CD4-positive, alpha-beta memory T cell (primary cell): ENCODE data around the gene WIPF3. TPM values are rescaled to one million over a fixed set of nuclear protein-coding genes. Genes with fewer than 3 reads are reported as not detected.

Experiments used
- CTCF ChIA-PET: fragments of 350-600 bp; sonication (Branson Sonifier 250); formaldehyde crosslinking; loops from one replicate; lab custom pipeline; 2021; ENCODE audit warnings: inconsistent platforms; ENCODE audit not compliant: partially characterized antibody; lab: Charles Lee
- POLR2A ChIA-PET: fragments of 350-600 bp; sonication (Branson Sonifier 250); formaldehyde crosslinking; loops from one replicate; lab custom pipeline; 2021; ENCODE audit not compliant: partially characterized antibody; lab: Charles Lee
- DNase-seq, 5 donors: peaks; one replicate each; pipeline versions ENCODE4 v3.0.0 to v3.0.0-alpha.2; 2020 to 2022; ENCODE audit warnings: mixed read lengths in 1 of 5
- H3K27ac ChIP-seq: one replicate; pipeline ENCODE4 v1.7.0; 2013; ENCODE audit warnings: low read depth, low read length
- H3K27me3 ChIP-seq: 2 replicates; pipeline ENCODE4 v1.7.0; 2013; ENCODE audit warnings: mild to moderate bottlenecking, low read length, moderate library complexity; ENCODE audit not compliant: insufficient read depth
- H3K36me3 ChIP-seq: 2 replicates; pipeline ENCODE4 v1.7.0; 2013; ENCODE audit warnings: mild to moderate bottlenecking, low read length, moderate library complexity; ENCODE audit not compliant: insufficient read depth
- H3K4me1 ChIP-seq: 2 replicates; pipeline ENCODE4 v1.7.0; 2013; ENCODE audit warnings: mild to moderate bottlenecking, low read length, moderate library complexity; ENCODE audit not compliant: insufficient read depth
- H3K4me3 ChIP-seq, 2 donors: one replicate each; pipeline ENCODE4 v1.7.0; 2013; ENCODE audit warnings: low read length in 2 of 2, mild to moderate bottlenecking in 1 of 2
- H3K9me3 ChIP-seq, 2 donors: one replicate each; pipeline ENCODE4 v1.7.0; 2013; ENCODE audit warnings: low read length in 2 of 2, control low read depth in 1 of 2; ENCODE audit not compliant: control insufficient read depth in 1 of 2
- H3K27ac Mint-ChIP-seq, 7 donors: one replicate each; pipeline ENCODE4 v1.8.0; 2020 to 2021; ENCODE audit warnings: mixed read lengths in 7 of 7, mild to moderate bottlenecking in 6 of 7, inconsistent platforms in 3 of 7, moderate library complexity in 3 of 7
- H3K27me3 Mint-ChIP-seq, 2 donors: one replicate each; pipeline ENCODE4 v1.8.0; 2020 to 2021; ENCODE audit warnings: mixed read lengths in 2 of 2
- H3K36me3 Mint-ChIP-seq, 2 donors: one replicate each; pipeline ENCODE4 v1.8.0; 2020 to 2021; ENCODE audit warnings: mixed read lengths in 2 of 2, inconsistent platforms in 1 of 2, mild to moderate bottlenecking in 1 of 2
- H3K4me1 Mint-ChIP-seq, 4 donors: one replicate each; pipeline ENCODE4 v1.8.0; 2020 to 2021; ENCODE audit warnings: mixed read lengths in 4 of 4, mild to moderate bottlenecking in 1 of 4
- H3K4me3 Mint-ChIP-seq, 8 donors: one replicate each; pipeline ENCODE4 v1.8.0; 2020 to 2021; ENCODE audit warnings: mixed read lengths in 8 of 8, mild to moderate bottlenecking in 7 of 8, moderate library complexity in 6 of 8, inconsistent platforms in 3 of 8
- H3K9me3 Mint-ChIP-seq, 8 donors: one replicate each; pipeline ENCODE4 v1.8.0; 2020 to 2021; ENCODE audit warnings: mixed read lengths in 8 of 8, mild to moderate bottlenecking in 5 of 8, inconsistent platforms in 3 of 8, moderate library complexity in 1 of 8
- intact Hi-C: fragments of 100-400 bp; cut with micrococcal nuclease; formaldehyde crosslinking; loops from one replicate; pipeline ENCODE4 v1.15.1; 2023
- polyA plus RNA-seq, 2 donors: library from polyadenylated mRNA; unstranded; fragments of 300-500 nt; fragmentation: Illumina TruSeq; gene quantifications; one replicate each; pipeline ENCODE4 v1.2.3, GENCODE V29; 2021
- total RNA-seq, 2 experiments: library from RNA; stranded (reverse); gene quantifications; one replicate each; pipeline ENCODE4 v1.2.3, GENCODE V29; 2021

Gene WIPF3
- total and polyA plus RNA-seq, 4 experiments from 2014 or later: not detected

GRCh38 chr7:29896685-29897411 is 90.5 kb downstream of the WIPF3 start:
- Mint-ChIP-seq H3K9me3 (peaks cover 3 to 24% (median 6%) of the 10 kb centered on the region in 8 donors), H3K4me1 (no peaks in the 10 kb centered on the region), H3K27me3 (peaks cover 21 to 31% of the 10 kb centered on the region in 2 donors), H3K36me3 (no peaks in the 10 kb centered on the region), H3K27ac (no peak overlapping the region), H3K4me3 (no peak overlapping the region)
- H3K4me1 ChIP-seq: no peaks in the 10 kb centered on the region
- no peaks in the 10 kb centered on the region for H3K27me3 ChIP-seq
- H3K36me3 ChIP-seq: no peaks in the 10 kb centered on the region
- ChIA-PET CTCF (no interaction called here), POLR2A (no interaction called here)
- no peak overlapping the region for H3K27ac ChIP-seq
- H3K9me3 ChIP-seq: no peaks in the 10 kb centered on the region
- intact Hi-C loops: no loop called here
- DNase-seq: no peak
- H3K4me3 ChIP-seq: no peak overlapping the region

DNA sequence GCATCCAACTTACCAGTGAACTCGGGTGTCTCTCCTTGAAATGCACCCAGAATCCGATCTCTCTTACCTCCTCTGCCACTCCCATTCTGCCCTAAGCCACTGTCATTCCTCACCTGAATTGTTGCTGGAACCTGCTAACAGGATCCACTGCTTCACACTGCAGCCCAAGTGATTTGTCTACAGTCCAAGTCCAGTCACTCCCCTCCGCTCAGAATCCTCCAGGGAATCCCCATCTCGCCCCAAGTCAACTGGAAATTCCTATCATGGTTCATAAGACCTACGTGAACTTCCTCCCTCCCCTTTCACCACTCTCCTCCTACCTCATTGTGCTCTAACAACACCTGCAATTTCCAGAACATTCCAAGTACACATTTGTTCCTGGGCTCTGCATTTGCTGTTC is 92.0 kb downstream of the WIPF3 start:
- peaks cover 24 to 32% of the 10 kb centered on the region in 2 donors for H3K27me3 Mint-ChIP-seq

GRCh38 chr7:29900745-29901144 is 94.4 kb downstream of the WIPF3 start:
- POLR2A ChIA-PET: no interaction called here
- Mint-ChIP-seq H3K27me3 (peaks cover 25 to 27% of the 10 kb centered on the region in 2 donors), H3K4me3 (no peak overlapping the region), H3K27ac (no peak overlapping the region), H3K4me1 (no peaks in the 10 kb centered on the region), H3K36me3 (peaks cover 2 to 4% of the 10 kb centered on the region in 2 donors), H3K9me3 (peaks cover 0 to 38% (median 18%) of the 10 kb centered on the region in 8 donors)
- CTCF ChIA-PET: no interaction called here
- Histone ChIP-seq H3K4me1 (no peaks in the 10 kb centered on the region), H3K9me3 (no peaks in the 10 kb centered on the region), H3K4me3 (no peak overlapping the region), H3K27ac (no peak overlapping the region), H3K27me3 (no peaks in the 10 kb centered on the region), H3K36me3 (no peaks in the 10 kb centered on the region)
- intact Hi-C loops: no loop called here
- DNase-seq: no peak

More for the DNA sequence above, 92.0 kb downstream of the WIPF3 start:
- intact Hi-C loops: no loop called here
- no peaks in the 10 kb centered on the region for H3K36me3 ChIP-seq
- peaks cover 0 to under 1% of the 10 kb centered on the region in 2 donors for H3K36me3 Mint-ChIP-seq
- ChIA-PET CTCF (no interaction called here), POLR2A (no interaction called here)
- DNase-seq: no peak
- no peak overlapping the region for H3K27ac ChIP-seq
- H3K27ac Mint-ChIP-seq: no peak overlapping the region
- no peak overlapping the region for H3K4me3 Mint-ChIP-seq
- H3K9me3 Mint-ChIP-seq: peaks cover 3 to 24% (median 6%) of the 10 kb centered on the region in 8 donors
- no peaks in the 10 kb centered on the region for H3K4me1 Mint-ChIP-seq
- H3K27me3 ChIP-seq: no peaks in the 10 kb centered on the region
- no peaks in the 10 kb centered on the region for H3K9me3 ChIP-seq
- H3K4me3 ChIP-seq: no peak overlapping the region
- H3K4me1 ChIP-seq: no peaks in the 10 kb centered on the region

DNA sequence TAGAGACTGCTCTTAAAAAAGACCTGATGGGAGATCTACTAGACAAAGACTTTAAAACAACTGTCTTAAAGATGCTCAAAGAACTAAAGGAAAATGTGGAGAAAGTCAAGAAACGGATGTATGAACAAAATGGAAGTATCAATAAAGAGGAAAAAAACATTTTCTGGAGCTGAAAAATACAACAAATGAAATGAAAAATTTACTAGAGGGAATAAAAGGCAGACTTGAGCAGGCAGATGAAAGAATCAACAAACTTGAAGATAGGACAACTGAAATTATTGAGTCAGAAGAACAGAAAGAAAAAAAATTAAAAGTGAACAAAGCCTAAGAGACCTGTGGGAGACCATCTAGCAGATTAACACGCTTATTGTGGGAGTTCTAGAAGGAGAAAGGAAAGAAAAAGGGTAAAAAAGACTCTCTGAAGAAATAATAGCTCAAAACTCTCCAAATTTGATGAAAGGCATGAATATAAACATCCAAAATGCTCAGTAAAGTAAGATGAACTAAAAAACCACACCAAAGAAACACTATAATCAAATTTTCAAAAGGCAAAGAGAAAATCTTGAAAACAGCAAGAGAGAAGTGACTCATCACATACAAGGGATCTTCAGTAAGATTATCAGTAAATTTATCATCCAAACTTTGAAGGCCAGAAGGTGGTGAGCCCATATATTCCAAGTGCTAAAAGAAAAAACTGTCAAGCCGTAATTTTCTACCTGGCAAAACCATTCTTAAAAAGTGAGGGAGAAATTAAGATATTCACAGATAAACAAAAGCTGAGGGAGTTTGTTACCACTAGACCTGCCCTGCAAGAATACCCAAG is 100.1 kb downstream of the WIPF3 start:
- no peak for DNase-seq
- Histone ChIP-seq H3K27me3 (no peaks in the 10 kb centered on the region), H3K36me3 (no peaks in the 10 kb centered on the region), H3K27ac (no peak overlapping the region), H3K9me3 (peaks cover 0 to 9% of the 10 kb centered on the region in 2 donors), H3K4me3 (no peak overlapping the region), H3K4me1 (no peaks in the 10 kb centered on the region)
- Mint-ChIP-seq H3K4me1 (no peaks in the 10 kb centered on the region), H3K27ac (no peak overlapping the region), H3K4me3 (no peak overlapping the region), H3K36me3 (peaks cover 4 to 12% of the 10 kb centered on the region in 2 donors), H3K9me3 (peaks cover 11 to 45% (median 37%) of the 10 kb centered on the region in 8 donors), H3K27me3 (peaks cover 22 to 24% of the 10 kb centered on the region in 2 donors)
- CTCF ChIA-PET: interaction anchor here (0.6 to 2.1 kb wide), 3 partner anchors 15 to 28 kb away, joined by 3 to 14 read pairs (median 4); no protein-coding TSS in a partner anchor
- POLR2A ChIA-PET: no interaction called here
- intact Hi-C loops: no loop called here

DNA sequence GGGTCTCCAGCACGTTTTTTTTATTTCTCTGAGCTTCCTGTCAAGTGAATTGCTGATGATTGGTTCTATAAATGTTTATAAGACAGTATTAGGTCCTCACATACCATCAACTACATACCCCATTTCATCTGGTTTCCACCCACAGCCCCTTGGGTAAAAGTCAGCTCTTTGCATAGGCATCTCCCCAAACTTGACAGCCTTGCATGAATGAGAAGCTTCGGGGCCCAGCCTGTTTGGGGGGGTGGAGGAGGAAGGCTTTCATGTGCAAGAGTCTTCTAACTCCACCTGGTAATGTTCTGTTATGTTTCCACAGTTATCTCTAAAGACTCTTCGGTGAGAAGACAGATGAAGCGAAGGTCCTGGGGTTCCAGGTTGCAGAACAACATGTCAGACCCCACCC is 107.9 kb downstream of the WIPF3 start:
- H3K27me3 Mint-ChIP-seq: peaks cover 20% of the 10 kb centered on the region in 2 donors
- H3K27me3 ChIP-seq: no peaks in the 10 kb centered on the region

GRCh38 chr7:29915481-29916215 is 109.3 kb downstream of the WIPF3 start:
- Histone ChIP-seq H3K4me3 (no peak overlapping the region), H3K9me3 (no peaks in the 10 kb centered on the region), H3K27ac (no peak overlapping the region), H3K4me1 (no peaks in the 10 kb centered on the region), H3K36me3 (no peaks in the 10 kb centered on the region), H3K27me3 (no peaks in the 10 kb centered on the region)
- Mint-ChIP-seq H3K36me3 (no peaks in the 10 kb centered on the region), H3K27me3 (peaks cover 14 to 16% of the 10 kb centered on the region in 2 donors), H3K9me3 (peaks cover 0 to 3% (median 0%) of the 10 kb centered on the region in 8 donors), H3K4me1 (no peaks in the 10 kb centered on the region), H3K4me3 (no peak overlapping the region), H3K27ac (no peak overlapping the region)
- DNase-seq: no peak
- intact Hi-C loops: no loop called here
- ChIA-PET CTCF (no interaction called here), POLR2A (no interaction called here)

More for the DNA sequence above, 107.9 kb downstream of the WIPF3 start:
- H3K27ac Mint-ChIP-seq: no peak overlapping the region
- no peaks in the 10 kb centered on the region for H3K4me1 Mint-ChIP-seq
- Histone ChIP-seq H3K27ac (no peak overlapping the region), H3K36me3 (no peaks in the 10 kb centered on the region), H3K4me1 (no peaks in the 10 kb centered on the region), H3K4me3 (no peak overlapping the region), H3K9me3 (no peaks in the 10 kb centered on the region)
- POLR2A ChIA-PET: no interaction called here
- H3K4me3 Mint-ChIP-seq: no peak overlapping the region
- H3K36me3 Mint-ChIP-seq: no peaks in the 10 kb centered on the region
- DNase-seq: no peak
- H3K9me3 Mint-ChIP-seq: peaks cover 0 to 3% (median 0%) of the 10 kb centered on the region in 8 donors
- intact Hi-C loops: no loop called here
- CTCF ChIA-PET: interaction anchor here (1.7 kb wide), 1 partner anchor 8 kb away, joined by 6 read pairs; no protein-coding TSS in a partner anchor
